ENCODE measurements around the gene GNB1.
"Not testable (repeated sequence)": the region's sequence is repeated elsewhere in the genome, so short reads cannot be mapped to it uniquely, and the experiment has no call there.

The GNB1 gene

DNA sequence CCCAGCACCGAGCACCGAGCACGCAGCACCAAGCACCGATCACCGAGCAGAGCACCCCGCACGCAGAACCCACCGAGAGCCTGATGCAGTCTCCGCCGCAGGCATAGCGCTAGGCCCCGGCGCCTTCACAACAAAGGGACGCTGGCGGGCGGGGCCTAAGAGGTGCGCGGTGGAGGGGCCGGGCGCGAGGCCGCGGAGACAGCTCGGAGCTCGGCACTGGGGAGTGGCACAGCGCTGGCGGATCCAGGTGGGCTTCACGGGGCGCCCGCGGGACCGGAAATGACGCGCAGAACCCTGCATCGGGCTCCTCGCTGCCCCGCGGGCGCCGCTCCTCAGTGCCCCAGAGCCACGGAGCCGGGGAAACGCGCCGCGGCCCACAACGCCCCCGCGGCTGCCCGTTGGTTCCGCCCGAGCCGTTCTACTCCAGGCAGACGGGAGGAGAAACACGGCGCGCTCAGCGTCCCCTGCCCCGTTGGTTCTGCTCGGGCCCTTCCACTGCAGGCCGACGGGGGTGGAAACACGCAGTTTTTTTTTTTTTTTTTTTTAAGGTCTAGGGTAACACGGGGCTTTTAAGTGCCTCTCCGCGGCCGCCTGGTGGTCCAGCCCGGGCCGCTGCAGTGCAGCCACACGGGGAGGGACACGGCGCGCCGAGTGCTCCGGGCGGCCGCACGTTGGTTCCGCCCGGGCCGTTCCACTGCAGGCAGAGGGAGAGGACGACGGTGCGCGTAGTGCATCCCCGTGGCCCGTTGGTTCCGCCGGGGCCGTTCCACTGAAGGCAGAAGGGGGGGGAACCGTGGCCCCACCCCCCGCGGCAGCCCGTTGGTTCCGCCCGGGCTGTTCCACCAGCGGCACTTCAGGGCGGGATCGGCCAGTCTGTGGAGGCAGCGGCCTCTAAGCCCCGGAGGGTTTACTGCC is 145.0 kb downstream of the GNB1 start:
- DNase-seq (ENCODE audit: low read depth), result peak; percentile 83

DNA sequence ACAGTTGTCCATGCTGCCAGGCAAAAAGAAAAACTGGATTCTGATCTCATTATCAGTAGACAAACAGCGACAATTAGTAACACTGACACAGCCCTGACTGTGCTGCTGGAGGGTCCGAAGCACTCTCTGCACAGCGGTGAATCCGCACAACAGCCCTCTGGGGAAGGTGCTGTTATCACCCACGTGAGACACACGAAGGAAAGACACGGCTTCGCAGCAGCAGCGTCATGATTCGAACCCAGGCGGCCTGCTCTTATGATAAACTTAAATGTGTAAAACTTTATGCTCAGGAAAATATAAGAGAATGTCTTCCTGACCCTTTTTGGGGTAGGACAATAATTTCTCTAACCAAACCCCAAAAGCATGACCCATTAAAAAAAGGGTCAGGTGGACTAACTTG is 148.4 kb downstream of the GNB1 start:
- not testable (repeated sequence) for DNase-seq (ENCODE audit: low read depth)

DNA sequence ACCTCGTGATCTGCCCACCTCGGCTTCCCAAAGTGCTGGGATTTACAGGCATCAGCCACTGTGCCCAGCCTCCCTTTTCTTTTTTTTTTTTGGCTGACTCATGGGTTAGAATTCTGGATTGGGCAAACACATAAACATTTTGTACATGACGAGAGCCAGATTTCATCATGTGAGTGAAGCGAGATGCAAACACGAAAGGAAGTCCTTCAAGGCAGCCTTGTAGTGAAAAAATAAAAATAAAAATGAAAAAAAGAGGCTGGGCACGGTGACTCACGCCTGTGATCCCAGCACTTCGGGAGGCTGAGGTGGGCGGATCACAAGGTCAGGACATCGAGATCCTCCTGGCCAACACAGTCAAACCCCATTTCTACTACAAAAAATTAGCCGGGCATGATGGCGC is 149.9 kb downstream of the GNB1 start:
- not testable (repeated sequence) for DNase-seq (ENCODE audit: low read depth)

DNA sequence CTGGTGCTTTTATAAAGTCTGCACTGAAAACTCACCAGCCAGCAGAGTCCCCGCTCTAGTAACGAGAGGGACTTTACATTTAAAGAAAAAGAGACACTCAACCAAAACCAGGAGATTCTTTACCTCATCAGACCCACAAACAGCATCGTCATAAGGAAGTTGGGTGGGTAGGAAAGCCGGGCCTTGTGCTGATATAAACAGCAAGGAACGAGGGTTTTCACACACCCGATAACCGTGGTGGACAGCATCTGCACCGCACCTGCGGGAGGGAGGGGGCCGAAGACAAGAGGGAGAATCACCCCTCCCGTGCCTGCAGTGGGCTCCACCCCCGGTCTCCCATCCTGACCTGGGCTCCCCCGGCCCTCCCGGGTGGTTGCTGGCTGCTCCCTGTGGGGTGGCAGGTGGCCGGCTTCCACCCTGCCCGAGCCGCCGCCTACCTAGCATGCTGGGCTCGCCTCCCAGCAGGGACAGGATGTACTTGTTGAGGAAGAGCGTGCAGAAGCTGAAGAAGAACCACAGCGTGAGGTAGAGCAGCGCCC is 152.0 kb downstream of the GNB1 start:
- DNase-seq (ENCODE audit: low read depth), result not testable (repeated sequence)

DNA sequence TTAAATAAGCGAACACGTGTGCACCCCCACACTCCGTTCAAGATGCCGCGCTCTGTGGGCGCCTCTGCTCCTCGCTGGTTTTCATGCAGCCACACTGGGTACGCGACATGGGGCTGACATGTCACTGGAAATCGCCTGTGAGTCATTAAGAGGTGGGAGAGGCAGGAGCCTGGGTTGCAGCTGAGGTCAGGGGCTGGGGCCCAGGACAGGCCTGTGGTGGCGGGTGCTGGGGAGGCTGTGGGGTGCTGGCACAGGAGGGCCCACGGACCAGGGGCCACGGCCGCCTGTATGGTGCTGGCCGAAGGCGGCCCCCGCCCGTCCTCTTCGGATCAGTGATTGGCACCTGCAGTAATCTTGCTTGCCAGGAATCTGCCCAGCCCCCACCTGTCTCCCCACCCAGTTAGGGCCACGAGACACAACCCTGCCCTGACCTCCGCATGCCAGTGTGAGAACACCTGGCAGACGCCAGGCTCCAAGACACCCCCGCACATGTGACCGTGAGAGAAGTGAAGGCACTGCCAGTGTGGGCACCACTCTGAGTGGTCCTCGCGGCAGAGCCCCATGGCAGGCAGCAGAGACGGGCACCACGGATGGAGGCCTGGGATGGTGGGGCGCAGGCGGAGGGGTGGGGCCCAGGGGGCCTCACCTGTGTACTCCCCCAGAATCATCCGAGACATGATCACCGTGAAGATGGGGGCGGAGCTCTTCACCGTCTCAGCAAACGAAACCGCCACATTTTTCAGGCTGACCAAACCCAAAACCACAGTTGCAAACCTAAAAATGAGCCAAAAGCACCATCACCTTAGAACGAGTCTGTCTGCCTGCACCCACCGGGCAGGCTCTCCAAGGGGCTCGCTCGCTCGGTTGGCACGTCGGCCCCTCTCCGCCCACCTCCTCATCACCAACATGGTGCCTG is 153.0 kb downstream of the GNB1 start:
- DNase-seq (ENCODE audit: low read depth), result not testable (repeated sequence)
